Measurements from ENCODE around the gene RELL2. TPM values are rescaled to one million over a fixed set of nuclear protein-coding genes. Genes with fewer than 3 reads are reported as not detected.

RELL2 gene
- total RNA-seq, 1 donor from 2014 or later = 12.9 TPM

GRCh38 chr5:141654298-141654697, 17.5 kb downstream of the RELL2 start:
- Histone ChIP-seq H2AFZ (ENCODE audit: low read depth, low read length) (no peak overlapping the region), H3K9ac (ENCODE audit: low read length) (peak overlapping the region; percentile 44), H3K9me3 (ENCODE audit: insufficient read depth, low read depth, low read length) (no peaks in the 10 kb centered on the region), H3K27ac (ENCODE audit: low read depth, low read length) (peak overlapping the region; percentile 78), H3K4me1 (ENCODE audit: insufficient read depth, low read length) (peaks cover 29% of the 10 kb centered on the region), H3K36me3 (ENCODE audit: insufficient read depth, low read length) (peaks cover 9% of the 10 kb centered on the region), H3K4me2 (ENCODE audit: low read length) (peak overlapping the region; percentile 17), H3K4me3 (ENCODE audit: insufficient read depth, low read depth, low read length) (no peak overlapping the region), H4K20me1 (ENCODE audit: insufficient read depth, low read length) (peaks cover 4% of the 10 kb centered on the region), H3K27me3 (ENCODE audit: insufficient read depth, low read length) (no peaks in the 10 kb centered on the region), H3K79me2 (ENCODE audit: insufficient read depth, low read length) (peaks cover 3% of the 10 kb centered on the region)
- H3K4me1 Mint-ChIP-seq (ENCODE audit: low read depth, unreplicated experiment) = peaks cover 29% of the 10 kb centered on the region
- no peak overlapping the region for H3K4me3 Mint-ChIP-seq (ENCODE audit: unreplicated experiment)
- TF ChIP-seq EZH2 (IDR thresholded peaks at IDR 0.05; ENCODE audit: insufficient read depth, low read length) (no peak), CTCF (IDR thresholded peaks at IDR 0.05; ENCODE audit: insufficient read depth, low read depth, low read length) (no peak)
- peak overlapping the region; percentile 95 for H3K27ac Mint-ChIP-seq (ENCODE audit: unreplicated experiment)
- peak; percentile 84 for DNase-seq (ENCODE audit: low read depth)
- H3K9me3 Mint-ChIP-seq (ENCODE audit: unreplicated experiment) = no peaks in the 10 kb centered on the region
- H3K36me3 Mint-ChIP-seq (ENCODE audit: low read depth, unreplicated experiment) = peaks cover 39% of the 10 kb centered on the region
- FAIRE-seq = peak; percentile 45
- no peaks in the 10 kb centered on the region for H3K27me3 Mint-ChIP-seq (ENCODE audit: low read depth, unreplicated experiment)

GRCh38 chr5:141655020-141655419, 18.2 kb downstream of the RELL2 start:
- H3K27me3 Mint-ChIP-seq (ENCODE audit: low read depth, unreplicated experiment) = no peaks in the 10 kb centered on the region
- peaks cover 9% of the 10 kb centered on the region for H3K36me3 ChIP-seq (ENCODE audit: insufficient read depth, low read length)
- H3K9me3 Mint-ChIP-seq (ENCODE audit: unreplicated experiment) = no peaks in the 10 kb centered on the region
- no peak for TF ChIP-seq EZH2 (IDR thresholded peaks at IDR 0.05; ENCODE audit: insufficient read depth, low read length)
- H3K9me3 ChIP-seq (ENCODE audit: insufficient read depth, low read depth, low read length) = no peaks in the 10 kb centered on the region
- peaks cover 23% of the 10 kb centered on the region for H3K4me1 Mint-ChIP-seq (ENCODE audit: low read depth, unreplicated experiment)
- no peaks in the 10 kb centered on the region for H4K20me1 ChIP-seq (ENCODE audit: insufficient read depth, low read length)
- no peak for DNase-seq (ENCODE audit: low read depth)
- no peak overlapping the region for H3K9ac ChIP-seq (ENCODE audit: low read length)
- peaks cover 3% of the 10 kb centered on the region for H3K79me2 ChIP-seq (ENCODE audit: insufficient read depth, low read length)
- no peak overlapping the region for H3K4me2 ChIP-seq (ENCODE audit: low read length)
- no peak overlapping the region for H2AFZ ChIP-seq (ENCODE audit: low read depth, low read length)
- FAIRE-seq = no peak
- no peak overlapping the region for H3K4me3 ChIP-seq (ENCODE audit: insufficient read depth, low read depth, low read length)
- H3K4me1 ChIP-seq (ENCODE audit: insufficient read depth, low read length) = peaks cover 29% of the 10 kb centered on the region
- no peak overlapping the region for H3K27ac ChIP-seq (ENCODE audit: low read depth, low read length)
- H3K36me3 Mint-ChIP-seq (ENCODE audit: low read depth, unreplicated experiment) = peaks cover 44% of the 10 kb centered on the region
- no peaks in the 10 kb centered on the region for H3K27me3 ChIP-seq (ENCODE audit: insufficient read depth, low read length)
- H3K4me3 Mint-ChIP-seq (ENCODE audit: unreplicated experiment) = no peak overlapping the region
- peak overlapping the region; percentile 45 for H3K27ac Mint-ChIP-seq (ENCODE audit: unreplicated experiment)

- Histone ChIP-seq H3K27me3 (ENCODE audit: insufficient read depth, low read length) (no peaks in the 10 kb centered on the region), H3K79me2 (ENCODE audit: insufficient read depth, low read length) (no peaks in the 10 kb centered on the region), H2AFZ (ENCODE audit: low read depth, low read length) (no peak overlapping the region), H3K4me1 (ENCODE audit: insufficient read depth, low read length) (peaks cover 23% of the 10 kb centered on the region), H3K27ac (ENCODE audit: low read depth, low read length) (no peak overlapping the region), H4K20me1 (ENCODE audit: insufficient read depth, low read length) (no peaks in the 10 kb centered on the region), H3K9me3 (ENCODE audit: insufficient read depth, low read depth, low read length) (no peaks in the 10 kb centered on the region), H3K9ac (ENCODE audit: low read length) (no peak overlapping the region), H3K4me3 (ENCODE audit: insufficient read depth, low read depth, low read length) (no peak overlapping the region), H3K36me3 (ENCODE audit: insufficient read depth, low read length) (peaks cover 13% of the 10 kb centered on the region), H3K4me2 (ENCODE audit: low read length) (no peak overlapping the region)
- FAIRE-seq = no peak
- no peak for DNase-seq (ENCODE audit: low read depth)
- Mint-ChIP-seq H3K36me3 (ENCODE audit: low read depth, unreplicated experiment) (peaks cover 44% of the 10 kb centered on the region), H3K4me1 (ENCODE audit: low read depth, unreplicated experiment) (peaks cover 22% of the 10 kb centered on the region), H3K9me3 (ENCODE audit: unreplicated experiment) (no peaks in the 10 kb centered on the region), H3K4me3 (ENCODE audit: unreplicated experiment) (no peak overlapping the region), H3K27ac (ENCODE audit: unreplicated experiment) (no peak overlapping the region), H3K27me3 (ENCODE audit: low read depth, unreplicated experiment) (no peaks in the 10 kb centered on the region)
- no peak for TF ChIP-seq EZH2 (IDR thresholded peaks at IDR 0.05; ENCODE audit: insufficient read depth, low read length)
- TF ChIP-seq CTCF (IDR thresholded peaks at IDR 0.05; ENCODE audit: insufficient read depth, low read depth, low read length) = no peak
Measured at GRCh38 chr5:141656396-141656795, 19.6 kb downstream of the RELL2 start.
